Measurements from ENCODE around the gene KCNG2. TPM values are rescaled to one million over a fixed set of nuclear protein-coding genes. Genes with fewer than 3 reads are reported as not detected.
A peak's percentile ranks its signal among the peaks of the same experiment; 100 is the strongest.
"Not testable (repeated sequence)": the region's sequence is repeated elsewhere in the genome, so short reads cannot be mapped to it uniquely, and the experiment has no call there.

Gene KCNG2
- total RNA-seq, 4 donors from 2014 or later: 2.3 to 3.8 (median 3.2) TPM; not detected in 1

- H3K27ac ChIP-seq: peak overlapping the region in 3 of 4 donors; percentile 45 to 82 (median 49)
Observed at GRCh38 chr18:79751918-79752578, 45.7 kb upstream of the KCNG2 start.

GRCh38 chr18:79752946-79753345 is 44.8 kb upstream of the KCNG2 start:
- not testable (repeated sequence) for H3K27me3 ChIP-seq, H3K4me1 ChIP-seq, H3K9me3 ChIP-seq, H3K4me3 ChIP-seq
- Histone ChIP-seq H3K36me3 (peaks cover 0 to 43% (median 0%) of the 10 kb centered on the region in 3 donors), H3K27ac (peak overlapping the region in 1 of 4 donors; percentile 25)
- DNase-seq: peak in 1 of 3 donors; percentile 11

More at GRCh38 chr18:79751918-79752578, 45.7 kb upstream of the KCNG2 start:
- peak in 1 of 3 donors; percentile 62 for DNase-seq
- H3K9me3 ChIP-seq, H3K4me1 ChIP-seq, H3K27me3 ChIP-seq, H3K4me3 ChIP-seq: not testable (repeated sequence)
- peak in 4 of 6 experiments; percentile 13 to 50 (median 33) for TF ChIP-seq CTCF (IDR thresholded peaks at IDR 0.05)
- peaks cover 0 to 50% (median 0%) of the 10 kb centered on the region in 3 donors for H3K36me3 ChIP-seq

GRCh38 chr18:79753391-79753851 is 44.3 kb upstream of the KCNG2 start:
- no peak overlapping the region for H3K4me3 ChIP-seq
- H3K4me1 ChIP-seq: peaks cover 0 to 3% (median 0%) of the 10 kb centered on the region in 4 donors
- peaks cover 0 to 39% (median 0%) of the 10 kb centered on the region in 3 donors for H3K36me3 ChIP-seq
- no peaks in the 10 kb centered on the region for H3K27me3 ChIP-seq
- TF ChIP-seq POLR2A (IDR thresholded peaks at IDR 0.05): no peak
- no peak for TF ChIP-seq CTCF (IDR thresholded peaks at IDR 0.05)
- peak overlapping the region in 1 of 4 donors; percentile 25 for H3K27ac ChIP-seq
- no peaks in the 10 kb centered on the region for H3K9me3 ChIP-seq
- peak in 1 of 3 donors; percentile 44 for DNase-seq

GRCh38 chr18:79754022-79754761 is 43.5 kb upstream of the KCNG2 start:
- Histone ChIP-seq H3K27ac (no peak overlapping the region), H3K27me3 (no peaks in the 10 kb centered on the region), H3K36me3 (peaks cover 0 to 38% (median 0%) of the 10 kb centered on the region in 3 donors), H3K4me1 (peaks cover 0 to 3% (median 0%) of the 10 kb centered on the region in 4 donors), H3K9me3 (no peaks in the 10 kb centered on the region), H3K4me3 (no peak overlapping the region)
- TF ChIP-seq POLR2A (IDR thresholded peaks at IDR 0.05) (no peak), CTCF (IDR thresholded peaks at IDR 0.05) (no peak)
- no peak for DNase-seq

- DNase-seq: no peak
- Histone ChIP-seq H3K27me3 (no peaks in the 10 kb centered on the region), H3K27ac (no peak overlapping the region), H3K4me3 (no peak overlapping the region), H3K4me1 (peaks cover 0 to 3% (median 0%) of the 10 kb centered on the region in 4 donors), H3K36me3 (peaks cover 0 to 34% (median 0%) of the 10 kb centered on the region in 3 donors), H3K9me3 (no peaks in the 10 kb centered on the region)
- TF ChIP-seq CTCF (IDR thresholded peaks at IDR 0.05): no peak
- TF ChIP-seq POLR2A (IDR thresholded peaks at IDR 0.05): no peak
Observed at GRCh38 chr18:79754831-79755351, 42.8 kb upstream of the KCNG2 start.
